IMR-90 (cell line): ENCODE results near the gene FAS. TPM values are rescaled to one million over a fixed set of nuclear protein-coding genes. Genes with fewer than 3 reads are reported as not detected.

Experiments used
- ATAC-seq: fragments of 200-7000 bp; cut with Tn5 transposase; 2 replicates; pipeline ENCODE4 v1.9.1; 2020; ENCODE audit warnings: low read depth, mild to moderate bottlenecking, moderate library complexity
- BruUV-seq: library from RNA; stranded (reverse); fragments of 400-500 nt; replicated peaks from 2 replicates; lab custom pipeline; 2021; lab: Mats Ljungman, UMichigan
- CTCF ChIA-PET: fragments of 300-600 bp; formaldehyde crosslinking; extraction: SDS; loops from one replicate; lab custom pipeline; 2021; ENCODE audit warnings: antibody characterized with exemption; lab: Yijun Ruan, JAX
- POLR2A ChIA-PET: fragments of 300-600 bp; sonication (Branson Sonifier 250); formaldehyde crosslinking; loops from one replicate; lab custom pipeline; 2022; ENCODE audit warnings: antibody characterized with exemption; ENCODE audit not compliant: unreplicated experiment; lab: Charles Lee
- DNase-seq: peaks from one replicate; pipeline ENCODE4 v3.0.0; 2013
- H2AFZ ChIP-seq: replicated peaks from 2 replicates; pipeline ENCODE3; 2013; ENCODE audit warnings: low read length, mild to moderate bottlenecking; ENCODE audit not compliant: poor library complexity
- H2AK5ac ChIP-seq: 2 replicates; pipeline ENCODE4 v1.6.1; 2013; ENCODE audit warnings: low read depth, low read length, inconsistent platforms
- H2AK9ac ChIP-seq: replicated peaks from 2 replicates; pipeline ENCODE3; 2013; ENCODE audit warnings: mild to moderate bottlenecking, low read depth, low read length, moderate library complexity; ENCODE audit not compliant: poor library complexity
- H2BK120ac ChIP-seq: 2 replicates; pipeline ENCODE4 v1.6.1; 2013; ENCODE audit warnings: low read depth, low read length, inconsistent platforms
- H2BK15ac ChIP-seq: 3 replicates; pipeline ENCODE4 v1.6.1; 2013; ENCODE audit warnings: low read depth, low read length, inconsistent platforms
- H2BK20ac ChIP-seq: 2 replicates; pipeline ENCODE4 v1.6.1; 2013; ENCODE audit warnings: low read depth, mild to moderate bottlenecking, inconsistent platforms, low read length, moderate library complexity
- H2BK5ac ChIP-seq: 2 replicates; pipeline ENCODE4 v1.6.1; 2013; ENCODE audit warnings: mild to moderate bottlenecking, low read depth, low read length, inconsistent platforms; ENCODE audit not compliant: poor library complexity, severe bottlenecking
- H3K14ac ChIP-seq: replicated peaks from 2 replicates; pipeline ENCODE4 v1.6.1; 2013; ENCODE audit warnings: low read depth, low read length, inconsistent platforms
- H3K18ac ChIP-seq: 2 replicates; pipeline ENCODE4 v1.6.1; 2013; ENCODE audit warnings: low read depth, low read length, control low read depth
- H3K23ac ChIP-seq: 2 replicates; pipeline ENCODE4 v1.6.1; 2013; ENCODE audit warnings: low read depth, low read length, inconsistent platforms
- H3K27ac ChIP-seq: 2 replicates; pipeline ENCODE4 v1.5.1; 2013; ENCODE audit warnings: mild to moderate bottlenecking, control low read depth, low read length; ENCODE audit not compliant: insufficient read depth
- H3K27me3 ChIP-seq: 2 replicates; pipeline ENCODE4 v1.6.1; 2013; ENCODE audit warnings: low read length; ENCODE audit not compliant: control insufficient read depth, insufficient read depth
- H3K36me3 ChIP-seq: 2 replicates; pipeline ENCODE4 v1.6.1; 2013; ENCODE audit warnings: low read length, mixed read lengths; ENCODE audit not compliant: control insufficient read depth, insufficient read depth
- H3K4ac ChIP-seq: 2 replicates; pipeline ENCODE4 v1.6.1; 2013; ENCODE audit warnings: low read depth, low read length, inconsistent platforms
- H3K4me1 ChIP-seq: 2 replicates; pipeline ENCODE4 v1.6.1; 2013; ENCODE audit warnings: low read length, mixed read lengths; ENCODE audit not compliant: control insufficient read depth, insufficient read depth
- H3K4me2 ChIP-seq: 2 replicates; pipeline ENCODE4 v1.6.1; 2013; ENCODE audit warnings: low read depth, mild to moderate bottlenecking, control low read depth, low read length, moderate library complexity
- H3K4me3 ChIP-seq: 2 replicates; pipeline ENCODE4 v1.5.1; 2013; ENCODE audit warnings: low read depth, mild to moderate bottlenecking, control low read depth, low read length, moderate library complexity; ENCODE audit not compliant: insufficient read depth
- H3K56ac ChIP-seq: 2 replicates; pipeline ENCODE4 v1.6.1; 2013; ENCODE audit warnings: low read length, inconsistent platforms; ENCODE audit not compliant: insufficient read depth; ENCODE audit errors: extremely low read depth
- H3K79me1 ChIP-seq, 2 experiments: 2 replicates each; pipeline ENCODE4 v1.6.1; 2013; ENCODE audit warnings: low read length in 2 of 2, inconsistent platforms in 1 of 2, low read depth in 1 of 2
- H3K9ac ChIP-seq: 2 replicates; pipeline ENCODE4 v1.6.1; 2013; ENCODE audit warnings: low read depth, low read length, control low read depth
- H3K9me1 ChIP-seq: 2 replicates; pipeline ENCODE4 v1.6.1; 2013; ENCODE audit warnings: low read length, inconsistent platforms; ENCODE audit not compliant: insufficient read depth
- H3K9me3 ChIP-seq: 2 replicates; pipeline ENCODE4 v1.6.1; 2013; ENCODE audit warnings: low read length; ENCODE audit not compliant: control insufficient read depth, insufficient read depth
- H4K20me1 ChIP-seq: 2 replicates; pipeline ENCODE4 v1.6.1; 2013; ENCODE audit warnings: low read length, inconsistent platforms; ENCODE audit not compliant: insufficient read depth
- H4K5ac ChIP-seq: 2 replicates; pipeline ENCODE4 v1.6.1; 2013; ENCODE audit warnings: mild to moderate bottlenecking, low read depth, low read length, control low read depth
- H4K8ac ChIP-seq, 2 experiments: 2 replicates each; pipeline ENCODE4 v1.6.1; 2013; ENCODE audit warnings: low read depth in 2 of 2, low read length in 2 of 2, control low read depth in 1 of 2, inconsistent platforms in 1 of 2
- H4K91ac ChIP-seq: 2 replicates; pipeline ENCODE4 v1.6.1; 2013; ENCODE audit warnings: low read depth, low read length, inconsistent platforms; ENCODE audit not compliant: insufficient read depth
- BHLHE40 ChIP-seq: fragments of 150-350 bp; IDR thresholded peaks from 2 replicates; pipeline ENCODE4 v1.6.1; 2016; ENCODE audit warnings: mild to moderate bottlenecking, low read depth, low read length
- CEBPB ChIP-seq: IDR thresholded peaks from 2 replicates; pipeline ENCODE4 v1.6.1; 2012; ENCODE audit warnings: low read depth, low read length, improper control_type of control experiment
- CHD1 ChIP-seq: IDR thresholded peaks from 2 replicates; pipeline ENCODE4 v1.6.1; 2012; ENCODE audit warnings: low read depth, low read length, improper control_type of control experiment
- CTCF ChIP-seq: conservative IDR thresholded peaks from 2 replicates; pipeline ENCODE4 v1.5.1; 2012; ENCODE audit warnings: mild to moderate bottlenecking, low read depth, low read length, improper control_type of control experiment
- FOS ChIP-seq: fragments of 150-350 bp; IDR thresholded peaks from 2 replicates; pipeline ENCODE4 v1.6.1; 2016; ENCODE audit warnings: low read depth, low read length
- MAFK ChIP-seq: IDR thresholded peaks from 2 replicates; pipeline ENCODE4 v1.6.1; 2012; ENCODE audit warnings: low read depth, low read length, improper control_type of control experiment
- MAZ ChIP-seq: IDR thresholded peaks from 2 replicates; pipeline ENCODE4 v1.6.1; 2012; ENCODE audit warnings: low read depth, mild to moderate bottlenecking, low read length, improper control_type of control experiment, moderate library complexity, borderline replicate concordance
- MXI1 ChIP-seq: IDR thresholded peaks from 2 replicates; pipeline ENCODE4 v1.6.1; 2012; ENCODE audit warnings: low read depth, mild to moderate bottlenecking, low read length, moderate library complexity, borderline replicate concordance
- NFE2L2 ChIP-seq: fragments of 150-350 bp; IDR thresholded peaks from 2 replicates; pipeline ENCODE4 v1.6.1; 2016; ENCODE audit warnings: low read depth, mild to moderate bottlenecking, low read length
- POLR2A ChIP-seq: IDR thresholded peaks from 2 replicates; pipeline ENCODE4 v1.6.1; 2012; ENCODE audit warnings: mild to moderate bottlenecking, low read depth, low read length
- RAD21 ChIP-seq: IDR thresholded peaks from 2 replicates; pipeline ENCODE4 v1.6.1; 2012; ENCODE audit warnings: low read length, improper control_type of control experiment
- RCOR1 ChIP-seq: IDR thresholded peaks from 2 replicates; pipeline ENCODE4 v1.6.1; 2012; ENCODE audit warnings: mild to moderate bottlenecking, low read length, improper control_type of control experiment; ENCODE audit not compliant: insufficient replicate concordance
- RFX5 ChIP-seq: IDR thresholded peaks from 2 replicates; pipeline ENCODE4 v1.8.0; 2012; ENCODE audit warnings: low read depth, mild to moderate bottlenecking, low read length, moderate library complexity
- SMC3 ChIP-seq: fragments of 150-350 bp; IDR thresholded peaks from 2 replicates; pipeline ENCODE4 v1.6.1; 2016; ENCODE audit warnings: low read depth, mild to moderate bottlenecking, antibody characterized with exemption, low read length, moderate library complexity
- WGBS, 2 experiments: methylation state at CpG; one replicate each; pipeline versions ENCODE4 v1.1.5 to v1.1.7; 2013; ENCODE audit warnings: missing lambda C conversion rate in 2 of 2; ENCODE audit not compliant: insufficient read length in 1 of 2; ENCODE audit errors: extremely low coverage in 2 of 2; 5-methylcytosine and 5-hydroxymethylcytosine counted together
- dilution Hi-C: fragments of 300-500 bp; cut with HindIII; formaldehyde crosslinking; loops from one replicate; pipeline ENCODE4 v1.14.3; 2018; ENCODE audit warnings: low sequenced_read_pairs; ENCODE audit not compliant: unreplicated experiment
- in situ Hi-C: fragments of 300-500 bp; cut with MboI; formaldehyde crosslinking; loops from 3 replicates; pipeline ENCODE4 v1.14.3; 2019; ENCODE audit warnings: low sequenced_read_pairs, inconsistent platforms, mixed read lengths
- intact Hi-C: fragments of 100-400 bp; cut with micrococcal nuclease; formaldehyde crosslinking; loops from 2 replicates; pipeline ENCODE4 v1.10.0; 2022
- polyA plus RNA-seq, 3 experiments: library from polyadenylated mRNA; depleted of rRNA; stranded (reverse); fragments of >200 nt; gene quantifications; 2 replicates each; pipeline ENCODE4 v1.2.3, GENCODE V29; 2012; ENCODE audit warnings: low replicate concordance in 1 of 3
- total RNA-seq: library from RNA; depleted of rRNA; stranded (reverse); fragments of >200 nt; gene quantifications from 2 replicates; pipeline ENCODE4 v1.2.3, GENCODE V29; 2012
- TF ChIP-seq, protein P1 (sequence below): fragments of 150-350 bp; IDR thresholded peaks from 2 replicates; pipeline ENCODE4 v1.6.1; 2017; ENCODE audit warnings: mild to moderate bottlenecking, antibody characterized with exemption, low read length, low read depth
- TF ChIP-seq, protein P2 (sequence below): fragments of 150-350 bp; IDR thresholded peaks from 2 replicates; pipeline ENCODE4 v1.6.1; 2016; ENCODE audit warnings: low read depth, mild to moderate bottlenecking, low read length, moderate library complexity, borderline replicate concordance

FAS gene
- total and polyA plus RNA-seq, 2 of the 4 experiments (the other 2 are of a cell fraction) = 34.3 to 53.8 TPM

DNA sequence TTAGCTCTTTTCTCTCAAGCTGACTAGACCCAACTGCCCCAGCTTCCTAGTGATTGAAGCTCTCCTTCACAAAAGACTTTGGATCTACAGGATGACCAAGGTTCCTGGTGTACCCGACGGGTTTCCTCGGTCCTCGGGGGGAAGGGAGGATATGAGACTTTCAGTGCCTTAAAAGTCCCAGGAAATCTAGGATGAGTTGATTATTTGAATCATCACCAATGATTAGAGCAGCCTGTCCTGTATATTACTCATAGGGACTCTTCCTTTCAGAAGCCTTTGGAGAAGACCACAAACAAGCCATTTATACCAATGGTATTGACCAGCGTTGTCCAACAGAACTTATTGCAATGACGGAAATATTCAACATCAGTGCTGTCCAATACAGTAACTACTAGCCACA lies 31.9 kb upstream of the FAS start:
- Histone ChIP-seq H3K4ac (no peak overlapping the region), H4K20me1 (no peaks in the 10 kb centered on the region), H2AK5ac (no peak overlapping the region), H3K23ac (0 out of 2 replicates have a peak overlapping the region, but pooled peaks have one; percentile 13), H3K56ac (no peak overlapping the region), H4K5ac (no peak overlapping the region), H3K14ac (no peak overlapping the region), H3K79me1 (peaks cover 3 to 34% of the 10 kb centered on the region in 2 experiments; a peak in 3 of 4 replicates), H2BK20ac (no peak overlapping the region), H3K27me3 (no peaks in the 10 kb centered on the region), H3K27ac (no peak overlapping the region), H4K8ac (no peak overlapping the region), H3K4me1 (peaks cover 5% of the 10 kb centered on the region; the same call in 1 of the 2 replicates), H3K36me3 (no peaks in the 10 kb centered on the region), H3K9me3 (no peaks in the 10 kb centered on the region), H2BK15ac (no peak overlapping the region), H3K4me3 (no peak overlapping the region), H3K4me2 (no peak overlapping the region), H3K9ac (no peak overlapping the region), H2AK9ac (no peak overlapping the region), H3K18ac (no peak overlapping the region), H2BK120ac (no peak overlapping the region), H3K9me1 (peaks cover 3% of the 10 kb centered on the region; the same call in 1 of the 2 replicates), H2AFZ (no peak overlapping the region), H4K91ac (no peak overlapping the region), H2BK5ac (no peak overlapping the region)
- BruUV-seq = no TSS peak
- CTCF ChIA-PET = no interaction called here
- in situ Hi-C loops = no loop called here
- DNase-seq = no peak
- dilution Hi-C loops = no loop called here
- no CpG with 5 or more reads among the region's 6 CpGs for WGBS, 2 experiments
- intact Hi-C loops = no loop called here
- no peak for ATAC-seq
- TF ChIP-seq CTCF = no peak
- no peak for TF ChIP-seq RAD21
- no peak for TF ChIP-seq SMC3
- TF ChIP-seq POLR2A = no peak
- TF ChIP-seq MAFK = no peak
- TF ChIP-seq, protein P1, sequence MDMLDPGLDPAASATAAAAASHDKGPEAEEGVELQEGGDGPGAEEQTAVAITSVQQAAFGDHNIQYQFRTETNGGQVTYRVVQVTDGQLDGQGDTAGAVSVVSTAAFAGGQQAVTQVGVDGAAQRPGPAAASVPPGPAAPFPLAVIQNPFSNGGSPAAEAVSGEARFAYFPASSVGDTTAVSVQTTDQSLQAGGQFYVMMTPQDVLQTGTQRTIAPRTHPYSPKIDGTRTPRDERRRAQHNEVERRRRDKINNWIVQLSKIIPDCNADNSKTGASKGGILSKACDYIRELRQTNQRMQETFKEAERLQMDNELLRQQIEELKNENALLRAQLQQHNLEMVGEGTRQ = no peak
- TF ChIP-seq RFX5 = no peak
- TF ChIP-seq FOS = no peak
- TF ChIP-seq RCOR1 = no peak
- TF ChIP-seq MXI1 = no peak
- TF ChIP-seq MAZ = no peak
- TF ChIP-seq CHD1 = no peak
- TF ChIP-seq CEBPB = no peak
- TF ChIP-seq NFE2L2 = no peak
- TF ChIP-seq BHLHE40 = no peak
- TF ChIP-seq, protein P2, sequence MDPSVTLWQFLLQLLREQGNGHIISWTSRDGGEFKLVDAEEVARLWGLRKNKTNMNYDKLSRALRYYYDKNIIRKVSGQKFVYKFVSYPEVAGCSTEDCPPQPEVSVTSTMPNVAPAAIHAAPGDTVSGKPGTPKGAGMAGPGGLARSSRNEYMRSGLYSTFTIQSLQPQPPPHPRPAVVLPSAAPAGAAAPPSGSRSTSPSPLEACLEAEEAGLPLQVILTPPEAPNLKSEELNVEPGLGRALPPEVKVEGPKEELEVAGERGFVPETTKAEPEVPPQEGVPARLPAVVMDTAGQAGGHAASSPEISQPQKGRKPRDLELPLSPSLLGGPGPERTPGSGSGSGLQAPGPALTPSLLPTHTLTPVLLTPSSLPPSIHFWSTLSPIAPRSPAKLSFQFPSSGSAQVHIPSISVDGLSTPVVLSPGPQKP = no peak
- POLR2A ChIA-PET = no interaction called here
